HL-60 (cell line): Measurements from ENCODE around the gene HMGN2.

Experiments
- CTCF ChIP-seq: IDR thresholded peaks from one replicate; pipeline ENCODE4 v1.5.1; 2011; ENCODE audit warnings: low read length, control low read depth, inconsistent platforms; ENCODE audit not compliant: insufficient read depth
- REST ChIP-seq: IDR thresholded peaks from 2 replicates; pipeline ENCODE4 v1.6.1; 2012; ENCODE audit warnings: low read depth; ENCODE audit not compliant: insufficient replicate concordance

- TF ChIP-seq CTCF (no peak), REST (no peak)
These were observed 40.1 kb upstream of the HMGN2 start, which contains the start of gene DHDDS for GRCh38 chr1:26431979-26432695.
